HG03457 (cell line): ENCODE data around the gene CDH6.

Experiments
- ATAC-seq: cut with Tn5 transposase; IDR thresholded peaks from one replicate; pipeline ENCODE4 v1.9.1; 2021; ENCODE audit warnings: moderate number of reproducible peaks; ENCODE audit not compliant: unreplicated experiment

The CDH6 gene

GRCh38 chr5:31196309-31196708 is 2.8 kb downstream of the CDH6 start:
- ATAC-seq, result no peak

DNA sequence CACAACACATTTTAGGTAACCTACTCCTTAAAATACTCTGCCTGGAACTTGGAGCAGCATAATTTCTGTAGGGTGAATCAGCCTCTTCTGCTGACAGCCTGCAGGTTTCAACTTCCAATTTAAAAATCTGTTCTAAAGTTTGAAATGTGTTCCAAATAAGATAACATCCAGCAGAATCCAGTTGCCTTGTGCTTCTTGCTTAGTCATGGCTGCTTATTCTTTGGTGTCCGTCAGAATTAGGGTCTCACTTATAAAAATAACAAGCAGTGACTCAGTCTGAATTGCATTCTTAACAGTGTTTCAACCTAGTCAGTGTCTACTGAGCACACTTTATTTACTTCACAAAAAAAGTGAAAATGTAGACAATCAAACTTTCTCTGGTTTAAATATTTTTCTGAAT is 3.7 kb downstream of the CDH6 start:
- no peak for ATAC-seq

- ATAC-seq, result no peak
Measured at GRCh38 chr5:31204958-31205357, 11.5 kb downstream of the CDH6 start.

DNA sequence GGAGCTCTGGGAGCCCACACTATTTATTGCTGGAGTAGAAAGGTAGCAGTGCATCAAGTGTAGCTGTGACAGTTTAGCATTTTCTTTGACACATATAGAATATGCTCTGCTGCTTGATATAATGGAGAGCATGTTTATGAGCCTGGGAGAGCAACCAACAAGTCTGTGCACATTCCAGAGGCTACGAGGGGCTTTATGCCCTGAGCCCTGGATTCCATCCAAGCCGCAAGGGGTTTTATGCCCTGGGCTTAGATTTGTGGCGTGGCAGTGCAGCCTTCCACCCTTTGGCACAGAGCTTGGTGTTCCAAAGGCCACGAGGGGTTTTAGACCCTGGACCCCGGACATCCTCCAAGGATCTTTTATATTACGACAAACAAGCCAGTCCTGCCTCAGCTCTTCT is 14.6 kb downstream of the CDH6 start:
- no peak for ATAC-seq

- ATAC-seq, result no peak
Measured at GRCh38 chr5:31209334-31209733, 15.8 kb downstream of the CDH6 start.

GRCh38 chr5:31211098-31211497 is 17.6 kb downstream of the CDH6 start:
- no peak for ATAC-seq

- ATAC-seq, result no peak
Measured at GRCh38 chr5:31213257-31213656, 19.8 kb downstream of the CDH6 start.

DNA sequence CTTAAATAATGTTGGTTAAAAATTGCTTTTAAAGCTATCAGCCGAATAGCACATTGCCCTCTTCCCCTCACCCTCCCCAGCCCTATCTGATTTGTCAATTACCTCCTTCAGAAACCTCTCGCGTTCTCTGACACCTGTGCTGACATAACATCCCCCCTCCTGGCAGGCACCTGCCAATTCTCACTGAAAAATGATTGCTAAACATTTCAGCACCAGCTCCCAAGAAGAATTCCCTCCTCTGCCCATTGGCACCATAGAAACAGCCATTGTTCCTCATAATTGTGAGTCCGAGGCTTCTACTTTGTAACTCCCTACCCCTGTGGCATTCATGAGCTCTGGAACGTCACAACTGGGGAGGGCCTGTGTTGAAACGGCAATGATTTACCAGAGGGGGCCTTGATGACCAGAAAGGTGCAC is 20.2 kb downstream of the CDH6 start:
- ATAC-seq, result no peak

GRCh38 chr5:31214229-31214628 is 20.7 kb downstream of the CDH6 start:
- ATAC-seq, result no peak

- no peak for ATAC-seq
Measured at GRCh38 chr5:31215236-31215635, 21.8 kb downstream of the CDH6 start.

GRCh38 chr5:31217446-31217845 is 24.0 kb downstream of the CDH6 start:
- no peak for ATAC-seq

GRCh38 chr5:31218978-31219377 is 25.5 kb downstream of the CDH6 start:
- ATAC-seq, result no peak

DNA sequence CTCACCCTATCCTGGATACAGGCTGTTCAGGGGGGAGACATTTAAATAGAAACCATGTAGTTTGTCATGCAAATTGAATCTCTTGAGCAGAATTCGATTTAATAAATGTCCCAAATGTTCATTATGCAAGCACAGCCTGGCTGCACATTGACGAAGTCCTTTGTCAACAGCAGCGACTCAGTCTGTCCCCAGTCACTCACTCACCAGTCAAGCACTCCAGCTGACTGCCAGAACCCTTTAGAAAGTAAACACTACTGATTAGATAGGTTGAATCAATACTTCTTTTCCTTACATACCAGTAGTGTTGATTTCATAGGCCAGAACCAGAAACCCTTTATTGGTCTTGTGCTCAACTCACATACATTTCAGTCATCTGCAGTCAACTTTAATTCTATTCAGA is 27.5 kb downstream of the CDH6 start:
- ATAC-seq, result no peak

DNA sequence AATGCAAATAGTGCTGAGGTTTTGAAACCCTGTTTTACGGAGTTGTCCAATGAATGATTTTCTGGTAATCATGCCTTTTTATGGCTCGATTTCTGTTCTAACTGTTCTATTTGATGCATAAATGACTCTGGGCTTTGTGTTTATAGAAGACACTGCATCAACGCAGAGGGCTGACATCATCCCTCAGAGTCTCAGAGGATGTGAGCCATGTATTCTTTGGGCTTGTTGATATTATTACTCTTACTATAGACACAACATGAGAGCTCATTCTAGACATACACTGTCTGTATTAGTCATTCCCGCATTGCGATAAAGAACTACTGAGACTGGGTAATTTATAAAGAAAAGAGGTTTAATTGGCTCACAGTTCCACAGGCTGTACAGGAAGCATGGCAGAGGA is 31.6 kb downstream of the CDH6 start:
- no peak for ATAC-seq

DNA sequence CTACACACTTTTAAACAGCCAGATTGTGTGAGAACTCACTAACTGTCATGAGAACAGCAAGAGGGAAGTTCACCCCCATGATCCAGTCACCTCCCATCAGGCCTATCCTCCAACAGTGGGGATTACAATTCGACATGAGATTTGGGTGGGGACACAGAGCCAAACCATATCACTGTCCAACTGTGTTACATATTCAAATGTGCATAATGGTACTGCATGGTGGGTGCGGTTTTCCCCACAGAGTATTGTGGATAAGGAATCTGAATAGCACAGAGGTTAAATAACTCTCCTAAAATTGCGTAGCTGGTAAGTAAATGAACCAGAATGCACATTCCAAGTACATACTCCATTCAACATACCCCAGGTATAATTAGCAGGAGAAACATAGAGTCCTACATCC is 32.1 kb downstream of the CDH6 start:
- no peak for ATAC-seq

GRCh38 chr5:31226651-31227050 is 33.2 kb downstream of the CDH6 start:
- no peak for ATAC-seq

DNA sequence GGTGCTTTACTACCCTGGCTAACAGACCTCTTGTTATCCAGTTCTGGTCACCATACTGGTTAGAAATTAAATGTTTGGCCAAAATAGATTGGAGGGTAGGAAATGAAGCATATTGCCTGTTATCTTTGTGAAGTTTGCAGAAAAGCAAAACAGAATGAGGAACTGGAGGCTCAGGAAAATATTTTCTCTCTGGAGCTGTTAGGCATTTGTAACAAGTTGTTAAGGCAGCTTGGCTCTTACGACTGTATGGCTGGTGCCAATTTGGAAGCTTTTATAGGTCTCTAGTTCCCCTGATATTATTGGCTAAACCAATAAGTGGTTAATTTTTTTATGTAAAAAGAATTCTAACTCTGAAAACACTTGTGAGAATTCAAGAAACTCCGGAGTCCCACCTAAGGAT is 35.8 kb downstream of the CDH6 start:
- ATAC-seq, result no peak

- ATAC-seq, result no peak
Measured at GRCh38 chr5:31231177-31231838, 37.8 kb downstream of the CDH6 start.

DNA sequence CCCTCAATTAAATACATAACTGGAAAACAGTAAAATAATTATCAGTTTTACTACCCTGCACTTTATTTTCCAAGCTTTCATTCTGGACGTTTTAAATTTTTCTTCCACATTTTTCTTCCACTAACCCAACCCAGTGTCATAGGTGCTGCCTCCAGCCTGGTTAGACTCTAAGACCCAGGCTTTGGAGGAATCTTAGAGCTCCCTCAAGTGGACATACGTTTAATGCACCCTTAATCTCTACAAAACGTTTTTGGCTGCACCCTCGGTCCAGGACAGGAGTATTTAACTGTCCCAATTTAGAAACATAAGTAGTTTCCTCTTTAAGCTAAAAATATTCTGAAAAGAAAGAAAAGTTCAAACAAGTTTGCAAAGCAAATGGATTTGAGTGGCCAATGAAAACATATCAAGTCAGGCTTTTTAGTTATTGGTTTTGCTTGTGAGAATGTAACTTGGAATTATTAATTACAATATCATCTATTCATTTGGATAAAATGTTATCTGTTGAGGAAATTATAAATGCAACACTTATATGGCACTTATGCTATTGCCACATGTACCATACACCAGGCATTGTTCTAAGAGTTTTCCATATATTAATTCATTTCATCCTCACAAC is 38.9 kb downstream of the CDH6 start:
- no peak for ATAC-seq

DNA sequence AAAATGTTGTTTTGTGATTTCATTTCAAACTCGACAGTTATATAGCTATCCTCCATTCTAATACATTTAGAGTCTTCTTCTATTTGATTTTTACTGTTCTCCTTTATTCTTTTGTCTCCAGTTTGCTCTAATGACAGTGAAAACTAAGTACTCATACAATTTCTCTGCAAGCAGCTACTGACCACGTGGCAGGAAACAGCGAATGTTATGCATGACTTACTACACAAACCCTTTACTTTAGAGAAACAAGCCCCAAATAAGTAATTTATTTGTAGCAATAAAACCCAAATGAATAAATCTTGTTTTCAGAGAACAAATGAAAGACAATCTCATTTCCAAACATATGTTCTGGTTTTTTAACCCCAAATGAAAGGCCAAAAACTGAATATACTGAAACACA is 41.9 kb downstream of the CDH6 start:
- ATAC-seq, result no peak

DNA sequence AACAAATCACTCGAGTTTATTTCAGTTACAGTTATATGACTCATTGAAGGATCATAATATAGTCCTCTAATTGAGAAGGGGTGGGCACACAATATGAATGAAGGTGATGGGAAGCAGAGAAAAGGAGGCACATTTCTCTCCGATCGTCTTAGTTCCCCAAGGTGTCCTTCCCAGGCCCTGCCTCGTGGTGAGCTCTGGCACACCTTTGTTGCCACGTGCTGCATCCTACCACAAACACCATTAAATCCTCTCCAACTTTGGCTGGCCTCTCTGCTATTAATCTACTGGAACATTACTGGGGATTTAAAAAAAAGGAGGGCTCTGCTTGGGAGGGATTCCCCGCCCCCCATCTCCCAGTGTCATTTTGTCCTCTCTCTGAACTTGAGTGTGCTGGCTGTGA is 42.9 kb downstream of the CDH6 start:
- ATAC-seq, result no peak

DNA sequence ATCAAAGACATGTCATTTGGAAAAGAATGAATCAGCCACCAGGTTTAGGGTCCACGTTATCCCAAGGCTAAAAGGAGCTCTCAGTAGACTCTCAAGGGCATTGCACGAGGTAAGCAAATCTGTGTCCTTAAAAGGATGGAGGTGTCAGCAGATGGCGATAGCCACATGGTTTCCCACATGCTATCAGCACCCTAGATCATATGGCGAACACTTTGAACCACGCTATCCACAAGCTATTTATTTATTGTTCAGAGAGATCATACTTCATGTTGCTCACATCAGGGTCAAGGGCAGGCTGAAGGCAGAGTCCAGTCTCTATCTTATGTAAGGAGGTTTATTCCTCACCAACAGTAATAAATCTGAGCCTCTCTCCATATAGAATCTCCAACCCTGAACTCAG is 43.7 kb downstream of the CDH6 start:
- no peak for ATAC-seq

DNA sequence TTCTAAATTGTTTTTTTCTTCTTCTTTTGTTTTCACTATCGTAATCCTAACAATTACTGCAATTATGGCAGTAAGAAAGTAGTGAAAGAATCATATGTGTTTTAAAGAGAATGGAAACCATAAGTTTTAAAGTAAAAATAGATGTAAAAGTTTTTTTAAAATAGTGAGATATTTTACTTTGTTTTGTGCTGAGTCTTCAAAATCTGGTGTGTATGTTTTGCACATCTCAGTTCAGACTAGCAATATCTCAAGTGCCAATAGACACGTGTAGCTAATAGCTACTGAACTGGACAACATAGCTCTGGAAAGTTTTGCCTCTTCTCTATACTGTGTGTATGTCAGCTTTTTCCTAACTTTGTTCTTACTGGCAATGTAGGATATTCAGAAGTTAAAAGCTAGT is 45.0 kb downstream of the CDH6 start:
- no peak for ATAC-seq
